ENCODE data around the gene YWHAG.

- TF ChIP-seq, protein P1, sequence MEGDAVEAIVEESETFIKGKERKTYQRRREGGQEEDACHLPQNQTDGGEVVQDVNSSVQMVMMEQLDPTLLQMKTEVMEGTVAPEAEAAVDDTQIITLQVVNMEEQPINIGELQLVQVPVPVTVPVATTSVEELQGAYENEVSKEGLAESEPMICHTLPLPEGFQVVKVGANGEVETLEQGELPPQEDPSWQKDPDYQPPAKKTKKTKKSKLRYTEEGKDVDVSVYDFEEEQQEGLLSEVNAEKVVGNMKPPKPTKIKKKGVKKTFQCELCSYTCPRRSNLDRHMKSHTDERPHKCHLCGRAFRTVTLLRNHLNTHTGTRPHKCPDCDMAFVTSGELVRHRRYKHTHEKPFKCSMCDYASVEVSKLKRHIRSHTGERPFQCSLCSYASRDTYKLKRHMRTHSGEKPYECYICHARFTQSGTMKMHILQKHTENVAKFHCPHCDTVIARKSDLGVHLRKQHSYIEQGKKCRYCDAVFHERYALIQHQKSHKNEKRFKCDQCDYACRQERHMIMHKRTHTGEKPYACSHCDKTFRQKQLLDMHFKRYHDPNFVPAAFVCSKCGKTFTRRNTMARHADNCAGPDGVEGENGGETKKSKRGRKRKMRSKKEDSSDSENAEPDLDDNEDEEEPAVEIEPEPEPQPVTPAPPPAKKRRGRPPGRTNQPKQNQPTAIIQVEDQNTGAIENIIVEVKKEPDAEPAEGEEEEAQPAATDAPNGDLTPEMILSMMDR (conservative IDR thresholded peaks at IDR 0.05; ENCODE audit: low read depth in 2 of 2): no peak
- TF ChIP-seq POLR2AphosphoS5 (IDR thresholded peaks at IDR 0.05; ENCODE audit: low read depth) (peak; percentile 75), EZH2phosphoT487 (IDR thresholded peaks at IDR 0.05; ENCODE audit: unreplicated experiment) (no peak), JUNB (IDR thresholded peaks at IDR 0.05; ENCODE audit: unreplicated experiment) (no peak), ZNF114 (CRISPR knock-in tag; IDR thresholded peaks at IDR 0.05) (no peak), EZH2 (IDR thresholded peaks at IDR 0.05; ENCODE audit: low read depth, unreplicated experiment) (no peak), REST (IDR thresholded peaks at IDR 0.05; ENCODE audit: unreplicated experiment) (no peak), ZNF331 (CRISPR knock-in tag; IDR thresholded peaks at IDR 0.05; ENCODE audit: low read depth) (no peak), NANOG (IDR thresholded peaks at IDR 0.05; ENCODE audit: borderline replicate concordance) (no peak), CREB1 (CRISPR knock-in tag; IDR thresholded peaks at IDR 0.05; ENCODE audit: low read depth) (no peak)
- TF ChIP-seq, protein P2, sequence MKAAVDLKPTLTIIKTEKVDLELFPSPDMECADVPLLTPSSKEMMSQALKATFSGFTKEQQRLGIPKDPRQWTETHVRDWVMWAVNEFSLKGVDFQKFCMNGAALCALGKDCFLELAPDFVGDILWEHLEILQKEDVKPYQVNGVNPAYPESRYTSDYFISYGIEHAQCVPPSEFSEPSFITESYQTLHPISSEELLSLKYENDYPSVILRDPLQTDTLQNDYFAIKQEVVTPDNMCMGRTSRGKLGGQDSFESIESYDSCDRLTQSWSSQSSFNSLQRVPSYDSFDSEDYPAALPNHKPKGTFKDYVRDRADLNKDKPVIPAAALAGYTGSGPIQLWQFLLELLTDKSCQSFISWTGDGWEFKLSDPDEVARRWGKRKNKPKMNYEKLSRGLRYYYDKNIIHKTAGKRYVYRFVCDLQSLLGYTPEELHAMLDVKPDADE (IDR thresholded peaks at IDR 0.05): no peak
- TF ChIP-seq, protein P3, sequence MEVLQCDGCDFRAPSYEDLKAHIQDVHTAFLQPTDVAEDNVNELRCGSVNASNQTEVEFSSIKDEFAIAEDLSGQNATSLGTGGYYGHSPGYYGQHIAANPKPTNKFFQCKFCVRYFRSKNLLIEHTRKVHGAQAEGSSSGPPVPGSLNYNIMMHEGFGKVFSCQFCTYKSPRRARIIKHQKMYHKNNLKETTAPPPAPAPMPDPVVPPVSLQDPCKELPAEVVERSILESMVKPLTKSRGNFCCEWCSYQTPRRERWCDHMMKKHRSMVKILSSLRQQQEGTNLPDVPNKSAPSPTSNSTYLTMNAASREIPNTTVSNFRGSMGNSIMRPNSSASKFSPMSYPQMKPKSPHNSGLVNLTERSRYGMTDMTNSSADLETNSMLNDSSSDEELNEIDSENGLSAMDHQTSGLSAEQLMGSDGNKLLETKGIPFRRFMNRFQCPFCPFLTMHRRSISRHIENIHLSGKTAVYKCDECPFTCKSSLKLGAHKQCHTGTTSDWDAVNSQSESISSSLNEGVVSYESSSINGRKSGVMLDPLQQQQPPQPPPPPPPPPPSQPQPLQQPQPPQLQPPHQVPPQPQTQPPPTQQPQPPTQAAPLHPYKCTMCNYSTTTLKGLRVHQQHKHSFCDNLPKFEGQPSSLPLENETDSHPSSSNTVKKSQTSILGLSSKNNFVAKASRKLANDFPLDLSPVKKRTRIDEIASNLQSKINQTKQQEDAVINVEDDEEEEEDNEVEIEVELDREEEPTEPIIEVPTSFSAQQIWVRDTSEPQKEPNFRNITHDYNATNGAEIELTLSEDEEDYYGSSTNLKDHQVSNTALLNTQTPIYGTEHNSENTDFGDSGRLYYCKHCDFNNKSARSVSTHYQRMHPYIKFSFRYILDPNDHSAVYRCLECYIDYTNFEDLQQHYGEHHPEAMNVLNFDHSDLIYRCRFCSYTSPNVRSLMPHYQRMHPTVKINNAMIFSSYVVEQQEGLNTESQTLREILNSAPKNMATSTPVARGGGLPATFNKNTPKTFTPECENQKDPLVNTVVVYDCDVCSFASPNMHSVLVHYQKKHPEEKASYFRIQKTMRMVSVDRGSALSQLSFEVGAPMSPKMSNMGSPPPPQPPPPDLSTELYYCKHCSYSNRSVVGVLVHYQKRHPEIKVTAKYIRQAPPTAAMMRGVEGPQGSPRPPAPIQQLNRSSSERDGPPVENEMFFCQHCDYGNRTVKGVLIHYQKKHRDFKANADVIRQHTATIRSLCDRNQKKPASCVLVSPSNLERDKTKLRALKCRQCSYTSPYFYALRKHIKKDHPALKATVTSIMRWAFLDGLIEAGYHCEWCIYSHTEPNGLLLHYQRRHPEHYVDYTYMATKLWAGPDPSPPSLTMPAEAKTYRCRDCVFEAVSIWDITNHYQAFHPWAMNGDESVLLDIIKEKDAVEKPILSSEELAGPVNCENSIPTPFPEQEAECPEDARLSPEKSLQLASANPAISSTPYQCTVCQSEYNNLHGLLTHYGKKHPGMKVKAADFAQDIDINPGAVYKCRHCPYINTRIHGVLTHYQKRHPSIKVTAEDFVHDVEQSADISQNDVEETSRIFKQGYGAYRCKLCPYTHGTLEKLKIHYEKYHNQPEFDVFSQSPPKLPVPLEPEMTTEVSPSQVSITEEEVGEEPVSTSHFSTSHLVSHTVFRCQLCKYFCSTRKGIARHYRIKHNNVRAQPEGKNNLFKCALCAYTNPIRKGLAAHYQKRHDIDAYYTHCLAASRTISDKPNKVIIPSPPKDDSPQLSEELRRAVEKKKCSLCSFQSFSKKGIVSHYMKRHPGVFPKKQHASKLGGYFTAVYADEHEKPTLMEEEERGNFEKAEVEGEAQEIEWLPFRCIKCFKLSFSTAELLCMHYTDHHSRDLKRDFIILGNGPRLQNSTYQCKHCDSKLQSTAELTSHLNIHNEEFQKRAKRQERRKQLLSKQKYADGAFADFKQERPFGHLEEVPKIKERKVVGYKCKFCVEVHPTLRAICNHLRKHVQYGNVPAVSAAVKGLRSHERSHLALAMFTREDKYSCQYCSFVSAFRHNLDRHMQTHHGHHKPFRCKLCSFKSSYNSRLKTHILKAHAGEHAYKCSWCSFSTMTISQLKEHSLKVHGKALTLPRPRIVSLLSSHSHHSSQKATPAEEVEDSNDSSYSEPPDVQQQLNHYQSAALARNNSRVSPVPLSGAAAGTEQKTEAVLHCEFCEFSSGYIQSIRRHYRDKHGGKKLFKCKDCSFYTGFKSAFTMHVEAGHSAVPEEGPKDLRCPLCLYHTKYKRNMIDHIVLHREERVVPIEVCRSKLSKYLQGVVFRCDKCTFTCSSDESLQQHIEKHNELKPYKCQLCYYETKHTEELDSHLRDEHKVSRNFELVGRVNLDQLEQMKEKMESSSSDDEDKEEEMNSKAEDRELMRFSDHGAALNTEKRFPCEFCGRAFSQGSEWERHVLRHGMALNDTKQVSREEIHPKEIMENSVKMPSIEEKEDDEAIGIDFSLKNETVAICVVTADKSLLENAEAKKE (CRISPR knock-in tag; IDR thresholded peaks at IDR 0.05): no peak
These were observed 38.8 kb upstream of the YWHAG start for GRCh38 chr7:76397409-76398183.
